SK-N-SH (cell line): ENCODE results near the gene XAB2. TPM values are rescaled to one million over a fixed set of nuclear protein-coding genes. Genes with fewer than 3 reads are reported as not detected.

ENCODE experiments used
- CTCF ChIA-PET: fragments of 300-600, 350-600 bp; formaldehyde crosslinking; extraction: SDS; loops from one replicate; lab custom pipeline; 2021; lab: Yijun Ruan, JAX
- POLR2A ChIA-PET: fragments of 350-600 bp; sonication (Branson Sonifier 250); formaldehyde crosslinking; extraction: SDS; loops from one replicate; lab custom pipeline; 2020; ENCODE audit warnings: antibody characterized with exemption, inconsistent platforms; lab: Yijun Ruan, JAX
- DNase-seq: peaks from one replicate; pipeline ENCODE4 v3.0.0; 2012
- H2AFZ ChIP-seq: fragments of 200-600 bp; sonication (generic); 2 replicates; pipeline ENCODE4 v1.8.1; 2016; ENCODE audit warnings: antibody characterized with exemption, mild to moderate bottlenecking, low read depth
- H3F3A ChIP-seq: fragments of 200-600 bp; sonication (generic); replicated peaks from 2 replicates; pipeline ENCODE3; 2016; ENCODE audit warnings: antibody characterized with exemption, mild to moderate bottlenecking; ENCODE audit not compliant: insufficient read depth
- H3K27ac ChIP-seq, 2 experiments: fragments of 200-500 bp in 1 of 2; fragments of 200-600 bp in 1 of 2; sonication (Bioruptor generic) in 1 of 2; sonication (generic), shearing (Covaris generic) in 1 of 2; 2 replicates each; pipeline versions ENCODE4 v1.5.1 to v1.6.1; 2014 to 2016; ENCODE audit warnings: low read depth in 2 of 2, inconsistent platforms in 1 of 2, low read length in 1 of 2, mild to moderate bottlenecking in 1 of 2, mixed read lengths in 1 of 2
- H3K27me3 ChIP-seq: fragments of 200-600 bp; sonication (generic), shearing (Covaris generic); 2 replicates; pipeline ENCODE4 v1.6.1; 2016; ENCODE audit warnings: mixed run types; ENCODE audit not compliant: insufficient read depth
- H3K36me3 ChIP-seq, 2 experiments: fragments of 200-500 bp in 1 of 2; fragments of 200-600 bp in 1 of 2; sonication (Bioruptor generic) in 1 of 2; sonication (generic) in 1 of 2; replicated peaks in 1 of 2; 2 replicates each; pipeline versions ENCODE3 to v1.5.1; 2014 to 2016; ENCODE audit warnings: low read length in 1 of 2, mild to moderate bottlenecking in 1 of 2; ENCODE audit not compliant: insufficient read depth in 2 of 2, control insufficient read depth in 1 of 2
- H3K4me1 ChIP-seq, 2 experiments: fragments of 200-500 bp in 1 of 2; fragments of 200-600 bp in 1 of 2; sonication (Bioruptor generic) in 1 of 2; sonication (generic), shearing (Covaris generic) in 1 of 2; 2 replicates each; pipeline versions ENCODE4 v1.5.1 to v1.6.1; 2014 to 2016; ENCODE audit warnings: low read depth in 1 of 2, low read length in 1 of 2, mixed run types in 1 of 2; ENCODE audit not compliant: insufficient read depth in 2 of 2, control insufficient read depth in 1 of 2
- H3K4me2 ChIP-seq: fragments of 200-600 bp; sonication (generic), shearing (Covaris generic); 2 replicates; pipeline ENCODE4 v1.6.1; 2017; ENCODE audit warnings: mixed run types
- H3K4me3 ChIP-seq, 2 experiments: fragments of 200-500 bp in 1 of 2; fragments of 200-600 bp in 1 of 2; sonication (Bioruptor generic) in 1 of 2; sonication (generic), shearing (Covaris generic) in 1 of 2; 2 replicates each; pipeline versions ENCODE4 v1.5.1 to v1.8.1; 2014 to 2016; ENCODE audit warnings: low read depth in 2 of 2, inconsistent platforms in 1 of 2, low read length in 1 of 2, mild to moderate bottlenecking in 1 of 2, mixed read lengths in 1 of 2, moderate library complexity in 1 of 2
- H3K79me2 ChIP-seq: fragments of 200-600 bp; sonication (generic); 2 replicates; pipeline ENCODE4 v1.8.1; 2017; ENCODE audit warnings: mild to moderate bottlenecking; ENCODE audit not compliant: insufficient read depth
- H3K9ac ChIP-seq: fragments of 200-600 bp; sonication (generic); 2 replicates; pipeline ENCODE4 v1.6.1; 2017; ENCODE audit warnings: mixed run types
- H3K9me2 ChIP-seq: fragments of 200-600 bp; sonication (generic); 2 replicates; pipeline ENCODE4 v1.6.1; 2017; ENCODE audit warnings: mixed run types
- H3K9me3 ChIP-seq: fragments of 200-600 bp; sonication (generic); 2 replicates; pipeline ENCODE4 v1.6.1; 2017; ENCODE audit warnings: mixed run types, mild to moderate bottlenecking, moderate library complexity
- H4K20me1 ChIP-seq: fragments of 200-600 bp; sonication (generic); 2 replicates; pipeline ENCODE4 v1.6.1; 2017; ENCODE audit warnings: mild to moderate bottlenecking, mixed run types; ENCODE audit not compliant: insufficient read depth
- CHD2 ChIP-seq: fragments of 150-350 bp; IDR thresholded peaks from 2 replicates; pipeline ENCODE4 v1.6.1; 2018; ENCODE audit warnings: low read length; ENCODE audit not compliant: partially characterized antibody
- ELF1 ChIP-seq: IDR thresholded peaks from 2 replicates; pipeline ENCODE4 v1.4.0; 2012
- EP300 ChIP-seq, 2 experiments: IDR thresholded peaks; 2 replicates each; pipeline versions ENCODE4 v1.4.0 to v1.6.1; 2012; ENCODE audit warnings: borderline replicate concordance in 1 of 2, low read depth in 1 of 2, low read length in 1 of 2
- EZH2phosphoT487 ChIP-seq: fragments of 200-600 bp; sonication (generic); IDR thresholded peaks from 2 replicates; pipeline ENCODE4 v1.6.1; 2017; ENCODE audit warnings: low read depth, mixed run types, mild to moderate bottlenecking, antibody characterized with exemption, moderate library complexity, borderline replicate concordance
- FOSL2 ChIP-seq: IDR thresholded peaks from 2 replicates; pipeline ENCODE4 v1.4.0; 2012; ENCODE audit warnings: low read depth, mild to moderate bottlenecking, moderate library complexity, borderline replicate concordance
- FOXJ3 ChIP-seq: sonication (generic); formaldehyde crosslinking; IDR thresholded peaks from 2 replicates; pipeline ENCODE4 v1.5.1; 2020; ENCODE audit warnings: mild to moderate bottlenecking, missing genetic modification reagents
- FOXM1 ChIP-seq: IDR thresholded peaks from 2 replicates; pipeline ENCODE4 v1.4.0; 2012; ENCODE audit warnings: low read depth, mild to moderate bottlenecking
- GABPA ChIP-seq: IDR thresholded peaks from 2 replicates; pipeline ENCODE4 v1.4.0; 2012; ENCODE audit warnings: low read depth, mild to moderate bottlenecking
- MAX ChIP-seq: IDR thresholded peaks from 2 replicates; pipeline ENCODE4 v1.4.0; 2012; ENCODE audit warnings: low read depth
- MEF2A ChIP-seq: IDR thresholded peaks from 2 replicates; pipeline ENCODE4 v1.4.0; 2012; ENCODE audit warnings: low read depth, borderline replicate concordance
- NFIC ChIP-seq: IDR thresholded peaks from 2 replicates; pipeline ENCODE4 v1.4.0; 2012; ENCODE audit warnings: borderline replicate concordance
- NRF1 ChIP-seq: IDR thresholded peaks from 2 replicates; pipeline ENCODE4 v1.6.1; 2012; ENCODE audit warnings: low read depth, mild to moderate bottlenecking, low read length
- POLR2AphosphoS5 ChIP-seq: IDR thresholded peaks from 2 replicates; pipeline ENCODE4 v1.6.1; 2012; ENCODE audit warnings: low read depth, low read length
- RCOR1 ChIP-seq: fragments of 150-350 bp; IDR thresholded peaks from 2 replicates; pipeline ENCODE4 v1.6.1; 2017; ENCODE audit warnings: antibody characterized with exemption, low read length
- RXRA ChIP-seq: IDR thresholded peaks from 2 replicates; pipeline ENCODE4 v1.4.0; 2012; ENCODE audit warnings: low read depth, mild to moderate bottlenecking, borderline replicate concordance
- TAF1 ChIP-seq: IDR thresholded peaks from 2 replicates; pipeline ENCODE4 v1.6.1; 2012; ENCODE audit warnings: low read depth, mild to moderate bottlenecking, low read length, moderate library complexity, borderline replicate concordance
- TCF12 ChIP-seq: IDR thresholded peaks from 2 replicates; pipeline ENCODE4 v1.4.0; 2012
- WGBS: methylation state at CpG from one replicate; pipeline ENCODE4 v1.1.6; 2017; ENCODE audit warnings: low lambda C conversion rate; 5-methylcytosine and 5-hydroxymethylcytosine counted together
- polyA plus RNA-seq, 3 experiments: library from polyadenylated mRNA; depleted of rRNA; stranded (reverse); fragments of >200 nt; gene quantifications; 2 replicates each; pipeline ENCODE4 v1.2.3, GENCODE V29; 2012
- TF ChIP-seq, protein P1 (sequence below): IDR thresholded peaks from 2 replicates; pipeline ENCODE4; 2012
- TF ChIP-seq, protein P2 (sequence below): fragments of 150-350 bp; IDR thresholded peaks from 2 replicates; pipeline ENCODE4 v1.6.1; 2016; ENCODE audit warnings: mild to moderate bottlenecking, low read depth, low read length
- TF ChIP-seq, protein P3 (sequence below): IDR thresholded peaks from 2 replicates; pipeline ENCODE4 v1.4.0; 2012; ENCODE audit warnings: low read depth, borderline replicate concordance

The XAB2 gene
- polyA plus RNA-seq, 1 of the 3 experiments (the other 2 are of a cell fraction) = 43.3 TPM

GRCh38 chr19:7670150-7670783 is 40.9 kb upstream of the XAB2 start (continued):
- TF ChIP-seq RCOR1 = no peak
- TF ChIP-seq MAX = no peak

- Histone ChIP-seq H2AFZ (no peak overlapping the region), H3K27me3 (peaks cover 58% of the 10 kb centered on the region), H3K9me3 (no peaks in the 10 kb centered on the region), H3K9ac (no peak overlapping the region), H3K79me2 (no peaks in the 10 kb centered on the region), H3K4me1 (no peaks in the 10 kb centered on the region), H4K20me1 (no peaks in the 10 kb centered on the region), H3F3A (no peaks in the 10 kb centered on the region), H3K4me3 (no peak overlapping the region), H3K9me2 (no peaks in the 10 kb centered on the region), H3K36me3 (no peaks in the 10 kb centered on the region), H3K4me2 (no peak overlapping the region), H3K27ac (no peak overlapping the region)
- TF ChIP-seq EZH2phosphoT487 (no peak), POLR2AphosphoS5 (no peak), TCF12 (no peak), FOSL2 (no peak), RCOR1 (no peak), RXRA (no peak), FOXM1 (no peak), EP300 (IDR thresholded peaks at IDR 0.05; ENCODE audit: borderline replicate concordance in 1 of 2, low read depth in 1 of 2, low read length in 1 of 2) (no peak), ELF1 (no peak), TAF1 (no peak), MEF2A (no peak), CHD2 (no peak), NRF1 (no peak), GABPA (no peak), FOXJ3 (CRISPR knock-in tag) (no peak), NFIC (no peak)
- TF ChIP-seq, protein P1, sequence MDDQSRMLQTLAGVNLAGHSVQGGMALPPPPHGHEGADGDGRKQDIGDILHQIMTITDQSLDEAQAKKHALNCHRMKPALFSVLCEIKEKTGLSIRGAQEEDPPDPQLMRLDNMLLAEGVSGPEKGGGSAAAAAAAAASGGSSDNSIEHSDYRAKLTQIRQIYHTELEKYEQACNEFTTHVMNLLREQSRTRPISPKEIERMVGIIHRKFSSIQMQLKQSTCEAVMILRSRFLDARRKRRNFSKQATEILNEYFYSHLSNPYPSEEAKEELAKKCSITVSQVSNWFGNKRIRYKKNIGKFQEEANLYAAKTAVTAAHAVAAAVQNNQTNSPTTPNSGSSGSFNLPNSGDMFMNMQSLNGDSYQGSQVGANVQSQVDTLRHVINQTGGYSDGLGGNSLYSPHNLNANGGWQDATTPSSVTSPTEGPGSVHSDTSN = no peak
- TF ChIP-seq, protein P2, sequence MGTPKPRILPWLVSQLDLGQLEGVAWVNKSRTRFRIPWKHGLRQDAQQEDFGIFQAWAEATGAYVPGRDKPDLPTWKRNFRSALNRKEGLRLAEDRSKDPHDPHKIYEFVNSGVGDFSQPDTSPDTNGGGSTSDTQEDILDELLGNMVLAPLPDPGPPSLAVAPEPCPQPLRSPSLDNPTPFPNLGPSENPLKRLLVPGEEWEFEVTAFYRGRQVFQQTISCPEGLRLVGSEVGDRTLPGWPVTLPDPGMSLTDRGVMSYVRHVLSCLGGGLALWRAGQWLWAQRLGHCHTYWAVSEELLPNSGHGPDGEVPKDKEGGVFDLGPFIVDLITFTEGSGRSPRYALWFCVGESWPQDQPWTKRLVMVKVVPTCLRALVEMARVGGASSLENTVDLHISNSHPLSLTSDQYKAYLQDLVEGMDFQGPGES = no peak
- TF ChIP-seq, protein P3, sequence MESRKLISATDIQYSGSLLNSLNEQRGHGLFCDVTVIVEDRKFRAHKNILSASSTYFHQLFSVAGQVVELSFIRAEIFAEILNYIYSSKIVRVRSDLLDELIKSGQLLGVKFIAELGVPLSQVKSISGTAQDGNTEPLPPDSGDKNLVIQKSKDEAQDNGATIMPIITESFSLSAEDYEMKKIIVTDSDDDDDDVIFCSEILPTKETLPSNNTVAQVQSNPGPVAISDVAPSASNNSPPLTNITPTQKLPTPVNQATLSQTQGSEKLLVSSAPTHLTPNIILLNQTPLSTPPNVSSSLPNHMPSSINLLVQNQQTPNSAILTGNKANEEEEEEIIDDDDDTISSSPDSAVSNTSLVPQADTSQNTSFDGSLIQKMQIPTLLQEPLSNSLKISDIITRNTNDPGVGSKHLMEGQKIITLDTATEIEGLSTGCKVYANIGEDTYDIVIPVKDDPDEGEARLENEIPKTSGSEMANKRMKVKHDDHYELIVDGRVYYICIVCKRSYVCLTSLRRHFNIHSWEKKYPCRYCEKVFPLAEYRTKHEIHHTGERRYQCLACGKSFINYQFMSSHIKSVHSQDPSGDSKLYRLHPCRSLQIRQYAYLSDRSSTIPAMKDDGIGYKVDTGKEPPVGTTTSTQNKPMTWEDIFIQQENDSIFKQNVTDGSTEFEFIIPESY = no peak
- POLR2A ChIA-PET = no interaction called here
- DNase-seq = no peak
- WGBS = 24% methylated on average over 7 of the region's 9 CpGs
- CTCF ChIA-PET = interaction anchor here (0.6 to 4.3 kb wide), 6 partner anchors 11 to 635 kb away, joined by 3 to 16 read pairs (median 4); partner anchors contain the start of gene TRAPPC5
Observed at GRCh38 chr19:7669641-7670040, 40.3 kb upstream of the XAB2 start.
